Natural killer cell treated with Interleukin-12 subunit alpha and Interleukin-12 subunit beta and Interleukin-15 and Interleukin-18, amount 100 ng/mL, for 72 hours (primary cell): ENCODE data around the gene COL21A1. TPM values are rescaled to one million over a fixed set of nuclear protein-coding genes. Genes with fewer than 3 reads are reported as not detected.
"Not testable (repeated sequence)": the region's sequence is repeated elsewhere in the genome, so short reads cannot be mapped to it uniquely, and the experiment has no call there.

Source experiments
- ATAC-seq, 2 donors: fragments of 150-1000 bp; cut with Tn5 transposase in 1 of 2; sonication (Bioruptor Pico), chemical (Tn5 transposase) in 1 of 2; 2 replicates each; pipeline ENCODE4 v1.10.0; 2021
- DNase-seq: peaks from one replicate; pipeline ENCODE4 v3.0.0; 2022; ENCODE audit warnings: low spot score
- H3K27ac Mint-ChIP-seq, 2 donors: 1 replicate in 1 of 2; 2 replicates in 1 of 2; pipeline ENCODE4 v1.8.0; 2022; ENCODE audit warnings: mixed read lengths in 2 of 2, mild to moderate bottlenecking in 1 of 2, moderate library complexity in 1 of 2
- H3K27me3 Mint-ChIP-seq, 2 donors: 1 replicate in 1 of 2; 2 replicates in 1 of 2; pipeline ENCODE4 v1.8.0; 2022; ENCODE audit warnings: mixed read lengths in 2 of 2
- H3K36me3 Mint-ChIP-seq: one replicate; pipeline ENCODE4 v1.8.0; 2022; ENCODE audit warnings: mixed read lengths
- H3K4me1 Mint-ChIP-seq, 2 donors: 1 replicate in 1 of 2; 2 replicates in 1 of 2; pipeline ENCODE4 v1.8.0; 2022; ENCODE audit warnings: low read depth in 2 of 2, mixed read lengths in 2 of 2, mild to moderate bottlenecking in 1 of 2
- H3K4me3 Mint-ChIP-seq: one replicate; pipeline ENCODE4 v1.8.0; 2022; ENCODE audit warnings: mixed read lengths
- H3K9me3 Mint-ChIP-seq: 2 replicates; pipeline ENCODE4 v1.8.0; 2022; ENCODE audit warnings: mixed read lengths
- total RNA-seq, 2 donors: library from RNA; stranded (reverse); gene quantifications; one replicate each; pipeline ENCODE4 v1.2.3, GENCODE V29; 2022

COL21A1 gene
- total RNA-seq, 2 donors from 2014 or later, result not detected

DNA sequence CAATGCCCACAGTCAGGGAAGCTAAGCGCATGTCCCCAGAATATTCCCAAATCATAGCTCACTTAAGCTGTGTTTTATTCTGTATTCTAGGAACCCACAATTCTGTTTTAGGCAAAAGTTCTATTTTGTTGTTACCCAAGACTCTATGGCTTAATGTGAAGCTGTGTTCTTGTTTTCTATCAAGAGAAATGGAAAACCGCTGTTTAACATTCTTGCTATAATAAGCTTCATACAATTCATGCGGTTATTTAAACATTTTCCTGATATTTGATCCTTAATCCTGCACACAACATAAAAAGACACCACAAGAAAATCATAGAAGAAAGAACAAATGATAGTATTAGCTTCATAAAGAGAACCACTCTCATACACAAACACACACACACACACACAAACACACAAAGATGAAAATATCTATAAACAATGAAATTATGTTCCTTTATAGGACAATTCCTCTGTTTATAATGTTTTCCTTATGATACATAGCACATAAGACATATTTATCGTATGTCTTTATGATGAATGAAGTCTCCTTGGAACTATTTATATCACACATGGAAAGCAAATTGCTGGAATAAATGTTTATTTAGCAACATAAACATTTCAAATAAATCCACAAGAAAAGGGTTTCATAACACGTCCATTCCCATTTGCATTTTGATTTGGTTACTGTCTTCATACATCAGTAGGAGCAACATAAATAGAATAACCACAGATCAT lies 16.4 kb upstream of the COL21A1 start:
- Mint-ChIP-seq H3K4me1 (no peaks in the 10 kb centered on the region), H3K27ac (no peak overlapping the region), H3K27me3 (no peaks in the 10 kb centered on the region), H3K9me3 (peaks cover 3% of the 10 kb centered on the region), H3K4me3 (no peak overlapping the region), H3K36me3 (no peaks in the 10 kb centered on the region)
- DNase-seq (no peak), ATAC-seq (no peak)

- not testable (repeated sequence) for H3K27ac Mint-ChIP-seq, H3K36me3 Mint-ChIP-seq, H3K4me1 Mint-ChIP-seq
These were observed 13.2 kb upstream of the COL21A1 start for GRCh38 chr6:56260593-56260992.

DNA sequence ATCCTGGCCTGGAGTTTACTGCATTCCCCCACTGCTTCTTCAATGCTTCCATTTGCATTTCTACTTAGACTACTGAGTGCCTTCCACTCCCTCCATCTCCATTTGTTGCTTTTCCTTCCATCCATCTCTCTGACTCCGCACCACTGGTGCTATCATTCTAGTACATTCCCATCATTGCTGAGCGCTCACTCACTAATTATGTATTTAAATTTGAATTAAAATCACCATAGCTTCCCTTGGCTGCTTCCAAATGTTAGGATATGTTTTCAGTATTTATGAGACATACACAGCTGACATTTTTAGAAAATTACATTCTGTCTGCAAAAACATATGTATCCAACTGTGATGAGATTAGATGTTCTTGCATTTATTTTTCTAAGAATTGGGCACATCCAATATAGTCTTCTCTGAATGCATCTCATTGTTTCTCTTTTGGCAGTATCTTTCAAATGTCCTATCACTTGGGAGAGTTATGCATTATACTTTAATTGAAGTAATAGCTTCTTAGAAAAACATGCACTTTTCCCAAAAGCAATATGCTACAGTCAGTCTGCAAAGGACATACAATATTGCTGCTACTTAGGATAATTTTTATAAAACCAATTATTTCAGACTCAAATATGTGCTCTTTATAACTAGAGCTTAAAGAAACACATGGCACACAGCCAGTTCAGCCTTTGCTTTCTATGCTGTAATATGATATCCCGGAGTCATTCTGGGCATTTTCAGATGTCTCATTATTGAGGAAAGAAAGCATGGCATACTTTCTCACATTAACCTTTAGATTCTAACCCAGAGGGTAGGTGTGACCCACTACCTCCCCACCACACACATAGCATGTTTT lies 12.1 kb upstream of the COL21A1 start:
- ATAC-seq, result no peak
- no peaks in the 10 kb centered on the region for H3K36me3 Mint-ChIP-seq
- H3K27me3 Mint-ChIP-seq, result no peaks in the 10 kb centered on the region
- no peak for DNase-seq
- H3K4me3 Mint-ChIP-seq, result no peak overlapping the region
- H3K4me1 Mint-ChIP-seq, result no peaks in the 10 kb centered on the region
- no peak overlapping the region for H3K27ac Mint-ChIP-seq
- peaks cover 3% of the 10 kb centered on the region for H3K9me3 Mint-ChIP-seq

More at GRCh38 chr6:56260593-56260992, 13.2 kb upstream of the COL21A1 start:
- not testable (repeated sequence) for H3K27me3 Mint-ChIP-seq, H3K9me3 Mint-ChIP-seq, H3K4me3 Mint-ChIP-seq, DNase-seq, ATAC-seq

GRCh38 chr6:56255349-56255748 lies 8.0 kb upstream of the COL21A1 start:
- H3K4me3 Mint-ChIP-seq, result no peak overlapping the region
- H3K9me3 Mint-ChIP-seq, result peaks cover 6% of the 10 kb centered on the region
- no peak overlapping the region for H3K27ac Mint-ChIP-seq
- H3K4me1 Mint-ChIP-seq, result no peaks in the 10 kb centered on the region
- no peaks in the 10 kb centered on the region for H3K36me3 Mint-ChIP-seq
- DNase-seq, result no peak
- H3K27me3 Mint-ChIP-seq, result no peaks in the 10 kb centered on the region
- no peak for ATAC-seq

DNA sequence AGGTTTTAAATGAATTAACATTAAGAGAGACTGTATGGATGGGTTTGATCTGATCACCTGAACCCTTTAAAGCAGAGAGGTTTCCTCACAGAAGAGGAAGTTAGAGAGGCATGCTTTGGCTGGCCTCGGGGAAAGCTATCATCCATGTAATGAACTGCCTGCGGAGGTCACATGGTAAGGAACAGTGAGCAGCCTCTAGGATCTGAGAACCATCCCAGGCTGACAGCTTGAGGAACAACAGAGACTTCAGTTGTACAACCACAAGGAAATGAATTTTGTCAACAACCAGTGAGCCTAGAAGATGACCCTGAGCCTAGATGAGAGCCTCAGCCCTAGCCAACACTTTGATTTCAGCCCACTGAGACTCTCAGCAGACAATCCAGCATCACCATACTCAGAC lies 2.9 kb upstream of the COL21A1 start:
- DNase-seq, result no peak
- H3K4me1 Mint-ChIP-seq, result no peaks in the 10 kb centered on the region
- no peak overlapping the region for H3K27ac Mint-ChIP-seq
- ATAC-seq, result no peak
- peaks cover 15% of the 10 kb centered on the region for H3K9me3 Mint-ChIP-seq
- H3K36me3 Mint-ChIP-seq, result no peaks in the 10 kb centered on the region
- H3K27me3 Mint-ChIP-seq, result peaks cover 0 to 3% of the 10 kb centered on the region in 2 donors
- no peak overlapping the region for H3K4me3 Mint-ChIP-seq

DNA sequence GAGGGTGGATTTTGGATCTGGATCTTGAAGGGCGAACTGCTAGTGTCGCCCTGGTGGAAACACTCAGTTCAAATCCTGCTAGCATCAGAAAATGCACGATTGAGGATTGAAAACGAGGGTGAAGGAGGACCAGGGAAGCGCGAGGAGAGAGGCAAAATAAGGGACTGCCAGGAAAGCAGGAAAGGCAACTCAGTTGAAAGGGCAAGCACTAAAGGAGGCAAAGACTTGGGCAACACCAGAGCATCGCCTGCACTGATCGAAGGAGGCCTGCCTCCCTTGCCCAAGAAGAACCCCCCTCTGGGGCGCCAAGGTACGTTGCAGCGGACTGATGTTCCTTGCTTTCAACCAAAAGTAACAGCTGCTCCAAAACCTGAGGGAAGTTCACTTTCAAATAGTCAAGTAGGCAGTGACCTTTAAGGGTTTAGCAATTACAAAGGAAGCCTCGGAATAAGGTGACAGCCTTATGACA lies 308 bp upstream of the COL21A1 start:
- ATAC-seq (no peak), DNase-seq (no peak)
- Mint-ChIP-seq H3K4me3 (no peak overlapping the region), H3K27me3 (peaks cover 0 to 3% of the 10 kb centered on the region in 2 donors), H3K9me3 (peaks cover 18% of the 10 kb centered on the region), H3K36me3 (no peaks in the 10 kb centered on the region), H3K4me1 (no peaks in the 10 kb centered on the region), H3K27ac (no peak overlapping the region)

DNA sequence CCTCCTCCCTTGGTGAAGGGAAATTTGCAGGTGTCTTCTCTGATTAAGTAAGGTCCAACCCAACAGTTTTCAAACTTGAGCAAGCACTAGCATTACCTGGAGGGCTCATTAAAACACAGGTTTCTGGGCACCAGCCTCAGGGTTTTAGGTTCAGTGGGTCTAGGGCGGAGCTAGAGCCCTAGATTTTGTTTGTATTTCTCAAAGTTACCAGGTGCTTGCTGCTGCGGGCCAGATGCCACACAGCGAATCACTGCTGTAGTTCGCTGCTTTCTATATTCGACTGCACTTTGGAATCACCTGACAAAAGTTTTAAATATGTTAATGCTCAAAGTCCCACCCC lies 869 bp downstream of the COL21A1 start:
- Mint-ChIP-seq H3K36me3 (no peaks in the 10 kb centered on the region), H3K27ac (no peak overlapping the region), H3K27me3 (peaks cover 0 to 3% of the 10 kb centered on the region in 2 donors), H3K4me1 (no peaks in the 10 kb centered on the region), H3K4me3 (no peak overlapping the region), H3K9me3 (peaks cover 12% of the 10 kb centered on the region)
- ATAC-seq (no peak), DNase-seq (no peak)

DNA sequence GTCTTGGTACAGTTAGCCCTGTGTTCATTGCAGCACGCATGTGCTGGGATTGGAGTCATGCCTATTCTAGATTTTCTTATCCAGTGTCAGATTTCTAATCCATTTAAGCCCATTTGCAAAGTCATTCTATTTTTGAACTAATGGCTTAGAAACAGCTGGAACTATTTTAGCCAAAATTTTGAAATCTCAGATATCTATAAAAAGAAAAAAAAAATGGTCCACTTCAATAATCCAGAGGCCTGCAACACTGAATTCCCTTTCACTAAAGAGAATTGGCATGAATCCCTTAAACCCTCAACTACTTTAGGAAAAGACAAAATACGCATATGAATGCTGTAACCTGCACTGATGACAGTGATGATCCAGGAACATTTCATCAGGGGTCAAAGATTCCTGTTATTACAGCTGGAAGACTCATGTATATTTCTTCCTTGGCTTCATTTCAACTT lies 1.5 kb downstream of the COL21A1 start:
- Mint-ChIP-seq H3K27me3 (peaks cover 0 to 3% of the 10 kb centered on the region in 2 donors), H3K36me3 (no peaks in the 10 kb centered on the region), H3K27ac (no peak overlapping the region), H3K4me1 (no peaks in the 10 kb centered on the region), H3K9me3 (peaks cover 12% of the 10 kb centered on the region), H3K4me3 (no peak overlapping the region)
- DNase-seq, result no peak
- ATAC-seq, result no peak

- H3K4me1 Mint-ChIP-seq, result no peaks in the 10 kb centered on the region
- peaks cover 11% of the 10 kb centered on the region for H3K9me3 Mint-ChIP-seq
- ATAC-seq, result no peak
- peaks cover 0 to 3% of the 10 kb centered on the region in 2 donors for H3K27me3 Mint-ChIP-seq
- no peak overlapping the region for H3K27ac Mint-ChIP-seq
- no peaks in the 10 kb centered on the region for H3K36me3 Mint-ChIP-seq
- no peak overlapping the region for H3K4me3 Mint-ChIP-seq
- DNase-seq, result no peak
These were observed 2.7 kb downstream of the COL21A1 start for GRCh38 chr6:56244528-56245253.

DNA sequence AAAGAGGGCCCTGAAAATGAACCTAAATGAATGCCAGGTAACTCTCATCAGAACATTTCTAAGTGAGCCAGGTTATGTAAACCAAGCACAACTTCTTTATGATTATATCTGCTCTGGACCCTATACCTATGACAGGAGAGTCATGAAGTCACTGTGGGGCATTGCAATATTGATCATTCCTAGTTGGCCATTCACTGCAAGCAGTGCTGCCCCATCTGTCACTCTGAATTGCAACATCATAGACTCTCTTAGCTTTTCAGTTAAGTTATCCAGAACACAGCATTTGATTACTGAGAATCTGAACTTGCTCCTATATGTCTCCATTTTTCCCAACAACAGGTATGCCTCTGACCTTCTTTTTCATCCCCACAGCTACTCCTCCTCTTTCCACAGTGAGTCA lies 3.3 kb downstream of the COL21A1 start:
- no peak for ATAC-seq
- DNase-seq, result no peak
- H3K9me3 Mint-ChIP-seq, result peaks cover 7% of the 10 kb centered on the region
- no peaks in the 10 kb centered on the region for H3K4me1 Mint-ChIP-seq
- peaks cover 0 to 3% of the 10 kb centered on the region in 2 donors for H3K27me3 Mint-ChIP-seq
- H3K27ac Mint-ChIP-seq, result no peak overlapping the region
- no peaks in the 10 kb centered on the region for H3K36me3 Mint-ChIP-seq
- H3K4me3 Mint-ChIP-seq, result no peak overlapping the region

DNA sequence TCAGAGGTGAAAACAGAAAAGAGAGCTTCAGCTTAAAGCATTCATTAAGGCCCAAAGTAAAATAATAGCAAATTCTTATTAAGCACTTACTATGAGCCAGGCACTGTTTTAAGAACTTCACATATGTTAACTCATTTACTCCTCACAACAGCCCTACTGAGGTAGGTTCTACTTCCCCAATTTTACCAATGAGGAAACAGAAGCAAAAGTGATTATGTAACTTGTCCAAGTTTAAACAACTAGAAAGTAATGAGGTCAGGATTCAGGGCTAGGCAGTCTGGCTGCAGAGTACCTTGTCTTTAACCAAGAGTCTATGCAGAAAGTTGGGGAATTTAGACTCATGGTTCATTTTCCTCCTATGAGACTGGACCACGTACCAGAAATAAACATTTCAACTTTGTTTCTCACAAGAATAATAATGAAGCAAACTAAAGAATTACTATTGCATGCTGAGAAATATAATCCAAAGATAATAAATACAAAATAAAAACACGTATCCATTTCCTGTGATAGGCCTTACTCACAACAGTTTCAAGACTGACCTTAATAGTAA lies 3.8 kb downstream of the COL21A1 start:
- peaks cover 7% of the 10 kb centered on the region for H3K9me3 Mint-ChIP-seq
- DNase-seq (no peak), ATAC-seq (no peak)
- no peaks in the 10 kb centered on the region for H3K36me3 Mint-ChIP-seq
- H3K4me1 Mint-ChIP-seq, result no peaks in the 10 kb centered on the region
- peaks cover 0 to 3% of the 10 kb centered on the region in 2 donors for H3K27me3 Mint-ChIP-seq
- H3K4me3 Mint-ChIP-seq, result no peak overlapping the region
- no peak overlapping the region for H3K27ac Mint-ChIP-seq

DNA sequence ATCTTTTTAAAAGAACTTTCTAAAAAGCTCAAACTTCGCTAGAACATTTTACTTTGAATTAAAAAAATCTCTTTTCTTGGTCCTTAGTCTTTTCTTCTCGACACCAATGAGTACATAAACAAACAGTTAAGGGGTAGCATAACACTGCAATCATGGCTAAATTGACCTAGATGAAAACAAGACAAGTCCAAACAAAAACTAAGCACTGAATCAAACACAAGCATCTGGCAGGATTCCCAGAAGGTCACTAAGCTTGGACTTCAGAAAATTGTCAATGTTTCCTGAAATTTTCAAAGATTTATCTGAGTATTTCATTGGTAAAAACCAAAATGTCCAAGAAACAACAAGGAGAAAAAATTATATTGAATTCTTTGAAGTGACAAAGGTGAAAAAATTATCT lies 5.0 kb downstream of the COL21A1 start:
- Mint-ChIP-seq H3K36me3 (no peaks in the 10 kb centered on the region), H3K4me1 (no peaks in the 10 kb centered on the region), H3K27me3 (no peaks in the 10 kb centered on the region), H3K9me3 (peaks cover 3% of the 10 kb centered on the region), H3K27ac (no peak overlapping the region), H3K4me3 (no peak overlapping the region)
- no peak for DNase-seq
- no peak for ATAC-seq

DNA sequence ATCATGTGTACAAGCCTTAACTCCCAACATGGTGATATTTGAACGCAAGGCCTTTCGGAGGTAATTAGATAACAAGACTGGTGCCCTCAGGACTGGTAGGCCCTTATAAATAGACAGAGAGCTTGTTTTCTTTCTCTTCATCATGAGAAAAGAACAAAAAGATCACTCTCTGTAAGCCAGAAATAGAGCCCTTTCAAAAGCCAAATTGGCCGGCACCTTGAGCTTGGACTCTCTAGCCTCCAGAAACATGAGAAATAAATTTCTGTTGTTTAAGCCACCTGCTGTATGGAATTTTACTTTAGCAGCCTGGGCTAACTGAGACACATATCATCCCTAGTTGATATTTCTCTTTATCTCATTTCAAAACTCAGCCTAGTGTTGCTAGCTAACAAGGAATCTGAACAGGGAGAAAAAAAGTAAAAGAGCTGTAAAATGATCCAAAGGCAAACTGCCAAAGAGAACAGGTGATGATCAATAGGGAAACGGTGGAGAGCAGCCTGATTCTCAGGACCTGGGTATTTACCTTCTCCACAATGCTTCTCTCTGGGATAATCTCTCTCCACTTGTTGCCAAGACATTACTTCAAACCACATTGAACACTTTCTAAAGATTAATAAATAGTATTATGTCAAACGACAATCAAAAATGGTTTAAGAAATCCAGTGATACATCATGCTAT lies 6.1 kb downstream of the COL21A1 start:
- H3K27me3 Mint-ChIP-seq, result no peaks in the 10 kb centered on the region
- H3K9me3 Mint-ChIP-seq, result peaks cover 3% of the 10 kb centered on the region
- H3K36me3 Mint-ChIP-seq, result no peaks in the 10 kb centered on the region
- H3K4me3 Mint-ChIP-seq, result no peak overlapping the region
- no peak for DNase-seq
- no peak for ATAC-seq
- H3K27ac Mint-ChIP-seq, result no peak overlapping the region
- no peaks in the 10 kb centered on the region for H3K4me1 Mint-ChIP-seq
